Stimulated activated effector memory CD8-positive, alpha-beta T cell treated with anti-CD3 and anti-CD28 coated beads, Interleukin-12 subunit alpha, Interleukin-12 subunit beta, amount 100 ng/mL, for 72 hours (primary cell): Measurements from ENCODE around the gene NR3C1.

Experiments
- ATAC-seq: fragments of 150-1000 bp; cut with Tn5 transposase; 2 replicates; pipeline ENCODE4 v1.10.0; 2021
- DNase-seq, 2 donors: peaks; one replicate each; pipeline ENCODE4 v3.0.0; 2021 to 2022; ENCODE audit warnings: low spot score in 2 of 2
- H3K27ac Mint-ChIP-seq: one replicate; pipeline ENCODE4 v1.8.0; 2022; ENCODE audit warnings: mild to moderate bottlenecking, mixed read lengths
- H3K36me3 Mint-ChIP-seq: one replicate; pipeline ENCODE4 v1.8.0; 2022; ENCODE audit warnings: mild to moderate bottlenecking, mixed read lengths
- H3K4me1 Mint-ChIP-seq: one replicate; pipeline ENCODE4 v1.8.0; 2022; ENCODE audit warnings: mixed read lengths
- H3K4me3 Mint-ChIP-seq: one replicate; pipeline ENCODE4 v1.8.0; 2022; ENCODE audit warnings: mild to moderate bottlenecking, mixed read lengths
- H3K9me3 Mint-ChIP-seq: one replicate; pipeline ENCODE4 v1.8.0; 2022; ENCODE audit warnings: mixed read lengths

The NR3C1 gene

GRCh38 chr5:143245929-143246561 is 157.4 kb downstream of the NR3C1 start:
- Mint-ChIP-seq H3K27ac (no peak overlapping the region), H3K4me1 (no peaks in the 10 kb centered on the region), H3K36me3 (no peaks in the 10 kb centered on the region), H3K9me3 (no peaks in the 10 kb centered on the region), H3K4me3 (no peak overlapping the region)
- DNase-seq = peak in 1 of 2 donors; percentile 28
- peak; percentile 63 for ATAC-seq

GRCh38 chr5:143244990-143245389 is 158.5 kb downstream of the NR3C1 start:
- no peaks in the 10 kb centered on the region for H3K9me3 Mint-ChIP-seq
- no peak overlapping the region for H3K27ac Mint-ChIP-seq
- ATAC-seq (no peak), DNase-seq (no peak)
- no peaks in the 10 kb centered on the region for H3K4me1 Mint-ChIP-seq
- H3K4me3 Mint-ChIP-seq = no peak overlapping the region
- no peaks in the 10 kb centered on the region for H3K36me3 Mint-ChIP-seq

- Mint-ChIP-seq H3K9me3 (no peaks in the 10 kb centered on the region), H3K4me3 (no peak overlapping the region), H3K4me1 (no peaks in the 10 kb centered on the region), H3K36me3 (no peaks in the 10 kb centered on the region), H3K27ac (no peak overlapping the region)
- ATAC-seq = no peak
- DNase-seq = no peak
These were observed 159.3 kb downstream of the NR3C1 start for GRCh38 chr5:143244000-143244736.

GRCh38 chr5:143243103-143243502 is 160.4 kb downstream of the NR3C1 start:
- ATAC-seq = no peak
- H3K27ac Mint-ChIP-seq = no peak overlapping the region
- H3K9me3 Mint-ChIP-seq = no peaks in the 10 kb centered on the region
- H3K36me3 Mint-ChIP-seq = no peaks in the 10 kb centered on the region
- no peaks in the 10 kb centered on the region for H3K4me1 Mint-ChIP-seq
- DNase-seq = no peak
- no peak overlapping the region for H3K4me3 Mint-ChIP-seq

- Mint-ChIP-seq H3K36me3 (no peaks in the 10 kb centered on the region), H3K27ac (no peak overlapping the region), H3K4me3 (no peak overlapping the region), H3K4me1 (no peaks in the 10 kb centered on the region), H3K9me3 (no peaks in the 10 kb centered on the region)
- DNase-seq = no peak
- no peak for ATAC-seq
These were observed 161.6 kb downstream of the NR3C1 start for GRCh38 chr5:143241892-143242291.

GRCh38 chr5:143239882-143240518 is 163.5 kb downstream of the NR3C1 start:
- H3K36me3 Mint-ChIP-seq = no peaks in the 10 kb centered on the region
- ATAC-seq (no peak), DNase-seq (no peak)
- H3K4me1 Mint-ChIP-seq = no peaks in the 10 kb centered on the region
- H3K9me3 Mint-ChIP-seq = no peaks in the 10 kb centered on the region
- H3K27ac Mint-ChIP-seq = no peak overlapping the region
- no peak overlapping the region for H3K4me3 Mint-ChIP-seq

- H3K4me3 Mint-ChIP-seq = no peak overlapping the region
- no peaks in the 10 kb centered on the region for H3K4me1 Mint-ChIP-seq
- H3K27ac Mint-ChIP-seq = no peak overlapping the region
- H3K36me3 Mint-ChIP-seq = no peaks in the 10 kb centered on the region
- no peak for ATAC-seq
- DNase-seq = no peak
- no peaks in the 10 kb centered on the region for H3K9me3 Mint-ChIP-seq
These were observed 164.9 kb downstream of the NR3C1 start for GRCh38 chr5:143238620-143239019.

GRCh38 chr5:143237664-143238063 is 165.8 kb downstream of the NR3C1 start:
- Mint-ChIP-seq H3K4me1 (no peaks in the 10 kb centered on the region), H3K36me3 (no peaks in the 10 kb centered on the region), H3K4me3 (no peak overlapping the region), H3K27ac (no peak overlapping the region), H3K9me3 (no peaks in the 10 kb centered on the region)
- DNase-seq (no peak), ATAC-seq (no peak)

- H3K9me3 Mint-ChIP-seq = no peaks in the 10 kb centered on the region
- H3K27ac Mint-ChIP-seq = no peak overlapping the region
- DNase-seq = no peak
- no peaks in the 10 kb centered on the region for H3K4me1 Mint-ChIP-seq
- H3K4me3 Mint-ChIP-seq = no peak overlapping the region
- no peaks in the 10 kb centered on the region for H3K36me3 Mint-ChIP-seq
- ATAC-seq = no peak
These were observed 166.8 kb downstream of the NR3C1 start for GRCh38 chr5:143236682-143237081.

- Mint-ChIP-seq H3K36me3 (no peaks in the 10 kb centered on the region), H3K9me3 (no peaks in the 10 kb centered on the region)
These were observed 168.1 kb downstream of the NR3C1 start for GRCh38 chr5:143235423-143235822.

GRCh38 chr5:143234162-143234842 is 169.2 kb downstream of the NR3C1 start:
- Mint-ChIP-seq H3K27ac (no peak overlapping the region), H3K4me1 (peaks cover 20% of the 10 kb centered on the region), H3K9me3 (no peaks in the 10 kb centered on the region), H3K36me3 (no peaks in the 10 kb centered on the region), H3K4me3 (no peak overlapping the region)
- ATAC-seq = no peak
- no peak for DNase-seq

More at GRCh38 chr5:143235423-143235822, 168.1 kb downstream of the NR3C1 start:
- H3K4me3 Mint-ChIP-seq = no peak overlapping the region
- ATAC-seq (no peak), DNase-seq (no peak)
- H3K27ac Mint-ChIP-seq = no peak overlapping the region
- H3K4me1 Mint-ChIP-seq = peaks cover 9% of the 10 kb centered on the region

- DNase-seq = no peak
- Mint-ChIP-seq H3K36me3 (no peaks in the 10 kb centered on the region), H3K4me1 (peaks cover 28% of the 10 kb centered on the region), H3K27ac (no peak overlapping the region), H3K4me3 (no peak overlapping the region), H3K9me3 (no peaks in the 10 kb centered on the region)
- ATAC-seq = no peak
These were observed 170.5 kb downstream of the NR3C1 start for GRCh38 chr5:143233031-143233430.

GRCh38 chr5:143231973-143232812 is 171.3 kb downstream of the NR3C1 start:
- DNase-seq = no peak
- no peak for ATAC-seq
- no peak overlapping the region for H3K4me3 Mint-ChIP-seq
- peaks cover 28% of the 10 kb centered on the region for H3K4me1 Mint-ChIP-seq
- H3K27ac Mint-ChIP-seq = no peak overlapping the region
- H3K36me3 Mint-ChIP-seq = no peaks in the 10 kb centered on the region
- H3K9me3 Mint-ChIP-seq = no peaks in the 10 kb centered on the region

- DNase-seq = no peak
- no peak for ATAC-seq
- Mint-ChIP-seq H3K36me3 (no peaks in the 10 kb centered on the region), H3K9me3 (no peaks in the 10 kb centered on the region), H3K4me1 (peaks cover 28% of the 10 kb centered on the region), H3K27ac (no peak overlapping the region), H3K4me3 (no peak overlapping the region)
These were observed 172.1 kb downstream of the NR3C1 start for GRCh38 chr5:143231416-143231815.

- H3K4me1 Mint-ChIP-seq = peaks cover 28% of the 10 kb centered on the region
- ATAC-seq (no peak), DNase-seq (no peak)
- no peak overlapping the region for H3K27ac Mint-ChIP-seq
- peaks cover 3% of the 10 kb centered on the region for H3K36me3 Mint-ChIP-seq
- H3K4me3 Mint-ChIP-seq = peak overlapping the region; percentile 75
- no peaks in the 10 kb centered on the region for H3K9me3 Mint-ChIP-seq
These were observed 172.8 kb downstream of the NR3C1 start for GRCh38 chr5:143230676-143230996.
